Measurements from ENCODE around the gene RUBCN.

Gene RUBCN

DNA sequence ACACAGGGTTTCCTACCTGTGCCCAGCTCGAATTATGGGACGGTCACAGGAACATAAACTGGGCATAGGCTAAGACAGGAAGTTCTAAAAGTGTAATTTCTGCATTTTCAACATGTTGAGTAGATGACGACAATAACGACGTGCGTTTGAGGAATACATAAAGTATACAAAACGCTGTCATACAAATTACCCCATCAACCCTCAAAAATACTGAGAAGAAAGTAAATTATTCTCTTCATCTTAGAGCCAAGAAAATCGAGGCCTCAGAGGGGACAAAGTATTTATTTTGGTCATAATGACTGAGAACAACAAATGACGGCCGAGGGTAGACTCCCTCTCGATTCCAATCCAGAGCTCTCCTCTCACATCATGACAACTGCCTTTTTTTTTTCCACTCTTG is 60.8 kb downstream of the RUBCN start:
- no peak overlapping the region for H3K4me3 ChIP-seq (ENCODE audit: low read length)
- H3K36me3 ChIP-seq (ENCODE audit: control insufficient read depth, low read length) = peaks cover 68% of the 10 kb centered on the region
- TF ChIP-seq CTCF (IDR thresholded peaks at IDR 0.05; ENCODE audit: low read depth, low read length, poor library complexity, severe bottlenecking) = no peak
- TF ChIP-seq EZH2phosphoT487 (IDR thresholded peaks at IDR 0.05; ENCODE audit: borderline replicate concordance, low read length) = no peak
- no peaks in the 10 kb centered on the region for H3K9me2 ChIP-seq (replicated peaks; ENCODE audit: control insufficient read depth, low read length)
- H3K79me2 ChIP-seq (ENCODE audit: control insufficient read depth, low read length) = peaks cover 15% of the 10 kb centered on the region; the same call in 1 of the 2 replicates
- no peak overlapping the region for H3K4me2 ChIP-seq (ENCODE audit: low read length)
- no peaks in the 10 kb centered on the region for H3K27me3 ChIP-seq (ENCODE audit: control insufficient read depth, low read length)
- H3K27ac ChIP-seq (ENCODE audit: low read depth, low read length) = no peak overlapping the region
- peaks cover 39% of the 10 kb centered on the region for H3K4me1 ChIP-seq (ENCODE audit: control insufficient read depth, low read length)
- H4K20me1 ChIP-seq (ENCODE audit: control insufficient read depth, insufficient read depth, low read depth, low read length) = no peaks in the 10 kb centered on the region
- peaks cover 4% of the 10 kb centered on the region; the same call in 1 of the 2 replicates for H3K9me3 ChIP-seq (ENCODE audit: control insufficient read depth, insufficient read depth, low read length)
- peaks cover 8% of the 10 kb centered on the region; the same call in 1 of the 2 replicates for H3F3A ChIP-seq (ENCODE audit: control insufficient read depth, insufficient read depth)

DNA sequence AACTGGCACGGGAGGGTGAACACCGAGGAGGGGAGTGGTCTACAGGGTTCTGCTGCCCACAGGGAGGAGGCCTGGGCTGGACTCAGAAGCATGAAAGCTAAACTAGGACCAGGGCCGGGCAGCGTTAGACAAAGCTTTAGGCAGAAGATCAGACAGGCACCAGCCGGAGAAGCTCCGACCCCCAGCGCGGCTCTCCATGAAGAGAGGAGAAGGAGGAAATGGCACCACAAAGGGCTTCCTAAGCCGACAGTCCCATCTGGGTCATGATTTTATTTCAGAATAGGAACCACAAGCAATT is 61.2 kb downstream of the RUBCN start:
- Histone ChIP-seq H3K27ac (ENCODE audit: low read depth, low read length) (peak overlapping the region; percentile 74), H3F3A (ENCODE audit: control insufficient read depth, insufficient read depth) (peaks cover 11% of the 10 kb centered on the region), H3K79me2 (ENCODE audit: control insufficient read depth, low read length) (peaks cover 15% of the 10 kb centered on the region; the same call in 1 of the 2 replicates), H3K9me2 (replicated peaks; ENCODE audit: control insufficient read depth, low read length) (no peaks in the 10 kb centered on the region), H3K4me3 (ENCODE audit: low read length) (peak overlapping the region; percentile 48; the same call in 1 of the 2 replicates), H3K36me3 (ENCODE audit: control insufficient read depth, low read length) (peaks cover 68% of the 10 kb centered on the region), H4K20me1 (ENCODE audit: control insufficient read depth, insufficient read depth, low read depth, low read length) (no peaks in the 10 kb centered on the region), H3K4me2 (ENCODE audit: low read length) (peak overlapping the region; percentile 84), H3K4me1 (ENCODE audit: control insufficient read depth, low read length) (peaks cover 39% of the 10 kb centered on the region), H3K27me3 (ENCODE audit: control insufficient read depth, low read length) (no peaks in the 10 kb centered on the region), H3K9me3 (ENCODE audit: control insufficient read depth, insufficient read depth, low read length) (peaks cover 2% of the 10 kb centered on the region; the same call in 1 of the 2 replicates)
- TF ChIP-seq EZH2phosphoT487 (IDR thresholded peaks at IDR 0.05; ENCODE audit: borderline replicate concordance, low read length) (no peak), CTCF (IDR thresholded peaks at IDR 0.05; ENCODE audit: low read depth, low read length, poor library complexity, severe bottlenecking) (no peak)

DNA sequence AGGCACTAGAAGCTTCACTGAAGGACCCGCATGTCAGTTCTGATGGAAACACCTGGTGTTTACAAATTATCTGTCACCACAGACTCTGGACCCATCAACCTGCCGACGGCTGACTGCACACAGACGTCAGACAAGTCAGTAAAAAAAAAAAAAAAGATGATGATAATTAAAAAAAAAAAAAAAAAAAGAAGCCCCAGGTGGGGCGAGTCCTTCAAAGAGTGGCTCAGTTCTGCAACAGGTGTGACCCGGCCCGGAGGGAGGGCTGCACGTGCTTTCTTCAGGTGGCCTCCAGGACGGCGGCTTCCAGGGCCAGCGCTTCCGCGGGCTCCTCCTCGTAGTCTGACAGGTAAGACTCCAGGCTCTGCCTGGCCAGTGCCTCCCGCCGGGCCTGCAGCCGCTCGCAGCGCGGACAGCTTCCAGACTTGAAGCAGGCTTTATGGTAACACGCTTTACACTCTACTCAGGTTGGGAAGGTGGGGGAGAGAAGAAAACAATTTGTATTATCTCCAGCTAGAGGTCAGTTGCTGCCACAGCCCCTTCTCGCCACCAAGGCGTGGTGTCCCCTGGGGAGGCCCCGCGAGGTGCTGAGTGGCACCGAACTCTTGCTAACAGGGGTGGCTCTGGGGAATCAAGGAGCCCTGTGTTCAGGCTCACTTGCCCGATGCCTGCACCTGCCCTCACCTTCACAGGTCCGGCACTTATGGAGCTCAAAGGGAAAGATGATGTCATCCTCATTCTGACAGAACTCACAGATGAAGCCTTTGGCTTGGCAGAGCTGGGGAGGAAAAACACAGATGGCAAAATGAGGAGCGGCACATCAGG is 61.8 kb downstream of the RUBCN start:
- Histone ChIP-seq H3K9me3 (ENCODE audit: control insufficient read depth, insufficient read depth, low read length) (no peaks in the 10 kb centered on the region), H3K79me2 (ENCODE audit: control insufficient read depth, low read length) (peaks cover 15% of the 10 kb centered on the region; the same call in 1 of the 2 replicates), H3K4me3 (ENCODE audit: low read length) (peak overlapping the region; percentile 64), H3K27me3 (ENCODE audit: control insufficient read depth, low read length) (no peaks in the 10 kb centered on the region), H3F3A (ENCODE audit: control insufficient read depth, insufficient read depth) (peaks cover 15% of the 10 kb centered on the region), H4K20me1 (ENCODE audit: control insufficient read depth, insufficient read depth, low read depth, low read length) (no peaks in the 10 kb centered on the region), H3K4me1 (ENCODE audit: control insufficient read depth, low read length) (peaks cover 39% of the 10 kb centered on the region), H3K4me2 (ENCODE audit: low read length) (peak overlapping the region; percentile 84), H3K36me3 (ENCODE audit: control insufficient read depth, low read length) (peaks cover 66% of the 10 kb centered on the region), H3K27ac (ENCODE audit: low read depth, low read length) (peak overlapping the region; percentile 74), H3K9me2 (replicated peaks; ENCODE audit: control insufficient read depth, low read length) (no peaks in the 10 kb centered on the region)
- TF ChIP-seq CTCF (IDR thresholded peaks at IDR 0.05; ENCODE audit: low read depth, low read length, poor library complexity, severe bottlenecking) = no peak
- no peak for TF ChIP-seq EZH2phosphoT487 (IDR thresholded peaks at IDR 0.05; ENCODE audit: borderline replicate concordance, low read length)

Measured in DOHH2 (cell line).